ENCODE measurements around the gene APEH. TPM values are rescaled to one million over a fixed set of nuclear protein-coding genes. Genes with fewer than 3 reads are reported as not detected.

APEH gene
- 116 and 130 TPM in 2 replicates for total RNA-seq (2016; rRNA removed; fragmentation: Illumina TruSeq; extraction: Trizol)
- 32.8 and 39.1 TPM in 2 replicates for total RNA-seq (2016; cell fraction: cytosol; rRNA removed; fragmentation: Illumina TruSeq; extraction: Trizol; ENCODE audit: low read depth)
- 118 and 134 TPM in 2 replicates for total RNA-seq (2016; cell fraction: insoluble cytoplasmic fraction; rRNA removed; fragmentation: Illumina TruSeq; extraction: Trizol)
- 57.5 and 60.4 TPM in 2 replicates for total RNA-seq (2016; cell fraction: membrane; rRNA removed; fragmentation: Illumina TruSeq; extraction: Trizol)
- 99.4 and 109 TPM in 2 replicates for total RNA-seq (2016; cell fraction: nucleus; rRNA removed; fragmentation: Illumina TruSeq; extraction: Trizol)
- 116 and 123 TPM in 2 replicates for polyA plus RNA-seq (2011; rRNA removed)
- 95.0 and 116 TPM in 2 replicates for polyA plus RNA-seq (2011; cell fraction: cytosol; rRNA removed)
- 227 and 231 TPM in 2 replicates for polyA plus RNA-seq (2011; cell fraction: nucleus; rRNA removed)
- 110 and 113 TPM in 2 replicates for polyA plus RNA-seq (2012)
- 22.6 and 23.9 TPM in 2 replicates for polyA plus RNA-seq (2016; cell fraction: cytosol; fragmentation: Illumina TruSeq; extraction: Trizol; ENCODE audit: low read depth)
- polyA plus RNA-seq (2016; cell fraction: insoluble cytoplasmic fraction; fragmentation: Illumina TruSeq; extraction: Trizol; ENCODE audit: low read depth): 87.5 and 96.0 TPM in 2 replicates
- 27.9 and 31.1 TPM in 2 replicates for polyA plus RNA-seq (2016; cell fraction: membrane; fragmentation: Illumina TruSeq; extraction: Trizol; ENCODE audit: low read depth)
- polyA plus RNA-seq (2016; cell fraction: nucleus; fragmentation: Illumina TruSeq; extraction: Trizol; ENCODE audit: insufficient read depth, low read depth): 137 and 152 TPM in 2 replicates
- 481 and 533 TPM in 2 replicates for polyA minus RNA-seq (2011; rRNA and poly(A)+ RNA removed; ENCODE audit: low replicate concordance)
- polyA minus RNA-seq (2011; cell fraction: cytosol; rRNA and poly(A)+ RNA removed): 94.8 and 99.0 TPM in 2 replicates
- polyA minus RNA-seq (2011; cell fraction: nucleus; rRNA and poly(A)+ RNA removed): 120 and 143 TPM in 2 replicates
- percentile 75 among the genes with signal in this experiment for Bru-seq, nascent RNA
- percentile 75 among the genes with signal in this experiment for BruChase-seq, experiment 1, labeled RNA remaining after a 6-hour chase
- percentile 73 among the genes with signal in this experiment for BruChase-seq, experiment 2, labeled RNA remaining after a 2-hour chase
- long read RNA-seq, experiment 1, transcript APEH-201 (22 exons, 3,220 nt): major isoform, 67 of 135 reads
- long read RNA-seq, experiment 1, partial matches to known transcripts: 54 of 135 reads
- long read RNA-seq, experiment 1, other reads (novel, unspliced or antisense): 14 of 135 reads
- long read RNA-seq, experiment 2, transcript APEH-201 (22 exons, 3,220 nt): major isoform, 87 of 270 reads
- long read RNA-seq, experiment 2, partial matches to known transcripts: 130 of 270 reads
- long read RNA-seq, experiment 2, other reads (novel, unspliced or antisense): 53 of 270 reads

GRCh38 chr3:49673715-49674496, at the start of gene APEH:
Gene APEH (plus strand): TSS chr3:49674351. CDS start chr3:49674402, 51 bp downstream.
- H3K27ac ChIP-seq (ENCODE audit: extremely low read length, insufficient read depth, low read length): peak within 1 kb of the TSS; percentile 85
- H3K4me3 ChIP-seq (replicated peaks in 1 of 3; ENCODE audit: insufficient read depth in 1 of 3, low read depth in 2 of 3, low read length in 3 of 3): peak within 1 kb of the TSS; percentile 80 to 99 (median 80)
- peaks cover 22% of the 10 kb centered on the region for H3K79me2 ChIP-seq (ENCODE audit: insufficient read depth, low read length)
- BruUV-seq (replicated peaks): no TSS peak
- ChIA-PET CTCF (ENCODE audit: low intra/inter-chr PET ratio, low total read pairs) (no interaction called here), POLR2A (interaction anchor here (0.9 to 3.3 kb wide), 5 partner anchors 15 to 333 kb away, joined by 3 to 98 read pairs (median 5); partner anchors contain the start of genes DAG1, MST1 and RNF123)
- FAIRE-seq (peak; percentile 90), DNase-seq (ENCODE audit: low spot score) (peak; percentile 96), ATAC-seq (peak; percentile 81)
- peaks cover 14 to 34% of the 10 kb centered on the region in 2 experiments for H3K36me3 ChIP-seq (replicated peaks in 1 of 2; ENCODE audit: control insufficient read depth in 1 of 2, insufficient read depth in 2 of 2, low read length in 2 of 2)
- H3K27me3 ChIP-seq (ENCODE audit: control insufficient read depth in 1 of 2, insufficient read depth in 2 of 2, low read length in 2 of 2): no peaks in the 10 kb centered on the region
- peaks cover 64% of the 10 kb centered on the region for H3K4me1 ChIP-seq (ENCODE audit: insufficient read depth, low read length)
- H4K20me1 ChIP-seq (ENCODE audit: insufficient read depth, low read length): no peaks in the 10 kb centered on the region
- H2AFZ ChIP-seq (ENCODE audit: low read length): no peak within 1 kb of the TSS
- H3K9me3 ChIP-seq (ENCODE audit: low read length): no peaks in the 10 kb centered on the region
- peak within 1 kb of the TSS; percentile 91 for H3K4me2 ChIP-seq (ENCODE audit: low read depth, low read length)
- WGBS (ENCODE audit: low lambda C conversion rate): under 1% methylated on average over 24 of the region's 71 CpGs
- peak within 1 kb of the TSS; percentile 86 for H3K9ac ChIP-seq (ENCODE audit: insufficient read depth, low read depth, low read length)
- intact Hi-C loops (cut with micrococcal nuclease; ENCODE audit: unreplicated experiment) (loop anchor here (5.0 kb wide), 2 partner anchors 67 to 207 kb away; no protein-coding TSS in a partner anchor), in situ Hi-C loops (cut with HindIII; ENCODE audit: extremely low pct_ligation_motif_present, low pct_unique_long_range_greater_than_20kb) (loop anchor here (5.0 to 10.0 kb wide), 2 partner anchors 109 to 137 kb away; no protein-coding TSS in a partner anchor)
- TF ChIP-seq TFDP1 (CRISPR knock-in tag; IDR thresholded peaks at IDR 0.05; ENCODE audit: borderline replicate concordance) (0 out of 2 replicates have a peak, but pooled peaks have one; percentile 17), RARA (CRISPR knock-in tag; IDR thresholded peaks at IDR 0.05) (no peak; the same call in 1 of the 2 replicates), PHF21A (CRISPR knock-in tag; IDR thresholded peaks at IDR 0.05) (peak; percentile 82), HNF1A (IDR thresholded peaks at IDR 0.05; ENCODE audit: low read depth) (no peak), HNF1A (CRISPR knock-in tag; IDR thresholded peaks at IDR 0.05; ENCODE audit: borderline replicate concordance) (peak; percentile 15), ZNF746 (CRISPR knock-in tag; IDR thresholded peaks at IDR 0.05) (no peak), ZFP82 (CRISPR knock-in tag; IDR thresholded peaks at IDR 0.05; ENCODE audit: borderline replicate concordance) (peak; percentile 64; the same call in 1 of the 2 replicates), ATF7-NPFF (CRISPR knock-in tag; IDR thresholded peaks at IDR 0.05; ENCODE audit: low read depth) (peak; percentile 37), BCL3 (CRISPR knock-in tag; IDR thresholded peaks at IDR 0.05) (no peak)
